ENCODE measurements around the gene TMEM87B.

The TMEM87B gene

GRCh38 chr2:112156152-112156986 lies 101.3 kb downstream of the TMEM87B start:
- TF ChIP-seq CTCF (IDR thresholded peaks at IDR 0.05; ENCODE audit: low read depth, low read length) = no peak
- H3K4me3 ChIP-seq (ENCODE audit: low read depth, low read length) = no peak overlapping the region
- peak; percentile 59 for DNase-seq (ENCODE audit: low read depth, low spot score)
- in situ Hi-C loops (cut with HindIII; ENCODE audit: low sequenced_read_pairs) = no loop called here

- in situ Hi-C loops (cut with HindIII; ENCODE audit: low sequenced_read_pairs) = no loop called here
- no peak overlapping the region for H3K4me3 ChIP-seq (ENCODE audit: low read depth, low read length)
- no peak for TF ChIP-seq CTCF (IDR thresholded peaks at IDR 0.05; ENCODE audit: low read depth, low read length)
- DNase-seq (ENCODE audit: low read depth, low spot score) = no peak
These were observed 102.4 kb downstream of the TMEM87B start for GRCh38 chr2:112157472-112157871.

- H3K4me3 ChIP-seq (ENCODE audit: low read depth, low read length) = no peak overlapping the region
- in situ Hi-C loops (cut with HindIII; ENCODE audit: low sequenced_read_pairs) = no loop called here
- no peak for DNase-seq (ENCODE audit: low read depth, low spot score)
- no peak for TF ChIP-seq CTCF (IDR thresholded peaks at IDR 0.05; ENCODE audit: low read depth, low read length)
These were observed 104.4 kb downstream of the TMEM87B start for GRCh38 chr2:112159454-112159921.

- DNase-seq (ENCODE audit: low read depth, low spot score) = no peak
- H3K4me3 ChIP-seq (ENCODE audit: low read depth, low read length) = no peak overlapping the region
- in situ Hi-C loops (cut with HindIII; ENCODE audit: low sequenced_read_pairs) = no loop called here
- TF ChIP-seq CTCF (IDR thresholded peaks at IDR 0.05; ENCODE audit: low read depth, low read length) = no peak
These were observed 105.5 kb downstream of the TMEM87B start for GRCh38 chr2:112160283-112161250.

DNA sequence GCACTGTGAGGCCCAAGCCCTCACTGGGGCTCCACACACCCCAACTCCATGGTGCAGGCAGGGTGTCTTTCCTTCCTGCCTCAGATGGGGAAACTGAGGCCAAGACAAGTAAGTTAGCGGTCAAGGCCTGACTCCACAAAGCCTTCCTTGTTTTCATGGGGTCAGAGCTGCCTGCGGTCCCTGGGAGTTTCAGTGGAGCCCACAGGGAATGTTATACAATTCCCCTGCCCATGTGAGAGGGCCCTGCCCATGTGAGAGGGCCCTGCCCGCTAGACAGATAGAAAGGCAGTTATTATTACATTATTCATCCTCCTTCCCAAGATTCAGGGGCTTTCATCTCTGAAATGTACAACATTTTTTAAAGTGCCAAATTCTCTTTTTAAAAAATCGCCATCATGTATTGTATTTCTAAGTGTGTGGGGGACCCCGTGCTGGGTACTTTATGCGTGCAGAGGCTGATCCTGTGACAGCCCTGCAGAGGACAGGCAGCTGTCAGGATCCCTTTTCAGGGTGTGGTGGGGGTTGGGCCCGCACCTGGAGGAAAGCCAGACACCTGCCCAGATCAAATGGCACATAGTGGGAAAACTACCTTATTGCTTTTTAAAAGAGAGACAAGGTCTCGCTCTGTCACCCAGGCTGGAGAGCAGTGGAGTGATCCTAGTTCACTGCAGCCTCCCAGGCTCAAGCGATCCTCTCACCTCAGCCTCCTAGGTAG lies 106.5 kb downstream of the TMEM87B start:
- no peak for DNase-seq (ENCODE audit: low read depth, low spot score)
- H3K4me3 ChIP-seq (ENCODE audit: low read depth, low read length) = no peak overlapping the region
- no peak for TF ChIP-seq CTCF (IDR thresholded peaks at IDR 0.05; ENCODE audit: low read depth, low read length)
- in situ Hi-C loops (cut with HindIII; ENCODE audit: low sequenced_read_pairs) = no loop called here

- TF ChIP-seq CTCF (IDR thresholded peaks at IDR 0.05; ENCODE audit: low read depth, low read length) = no peak
- no peak overlapping the region for H3K4me3 ChIP-seq (ENCODE audit: low read depth, low read length)
- DNase-seq (ENCODE audit: low read depth, low spot score) = no peak
- in situ Hi-C loops (cut with HindIII; ENCODE audit: low sequenced_read_pairs) = no loop called here
These were observed 107.3 kb downstream of the TMEM87B start for GRCh38 chr2:112162341-112162740.
